ENCODE measurements around the gene TMEM156. TPM values are rescaled to one million over a fixed set of nuclear protein-coding genes. Genes with fewer than 3 reads are reported as not detected.

Gene TMEM156
- total RNA-seq, 1 donor, result under 0.01 TPM

DNA sequence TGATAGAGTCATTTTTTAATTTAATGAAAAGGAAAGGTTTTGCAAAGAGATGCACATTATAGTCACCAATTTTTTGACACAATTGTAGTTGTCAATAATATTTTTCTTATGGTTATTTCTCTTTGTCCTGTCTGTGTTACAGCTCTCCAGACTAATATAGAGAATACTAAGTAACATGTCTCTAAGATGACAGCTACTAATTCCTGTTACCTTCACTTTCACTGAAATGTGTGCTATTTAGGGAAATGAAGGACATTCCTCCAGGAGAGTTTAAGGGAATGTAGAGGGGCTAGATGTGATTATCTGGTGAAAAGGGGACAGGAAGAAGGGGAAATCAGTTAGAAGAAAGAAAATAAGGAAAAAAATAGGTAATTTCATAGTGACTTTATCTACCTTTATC, 31.2 kb upstream of the TMEM156 start:
- TF ChIP-seq, protein P1, sequence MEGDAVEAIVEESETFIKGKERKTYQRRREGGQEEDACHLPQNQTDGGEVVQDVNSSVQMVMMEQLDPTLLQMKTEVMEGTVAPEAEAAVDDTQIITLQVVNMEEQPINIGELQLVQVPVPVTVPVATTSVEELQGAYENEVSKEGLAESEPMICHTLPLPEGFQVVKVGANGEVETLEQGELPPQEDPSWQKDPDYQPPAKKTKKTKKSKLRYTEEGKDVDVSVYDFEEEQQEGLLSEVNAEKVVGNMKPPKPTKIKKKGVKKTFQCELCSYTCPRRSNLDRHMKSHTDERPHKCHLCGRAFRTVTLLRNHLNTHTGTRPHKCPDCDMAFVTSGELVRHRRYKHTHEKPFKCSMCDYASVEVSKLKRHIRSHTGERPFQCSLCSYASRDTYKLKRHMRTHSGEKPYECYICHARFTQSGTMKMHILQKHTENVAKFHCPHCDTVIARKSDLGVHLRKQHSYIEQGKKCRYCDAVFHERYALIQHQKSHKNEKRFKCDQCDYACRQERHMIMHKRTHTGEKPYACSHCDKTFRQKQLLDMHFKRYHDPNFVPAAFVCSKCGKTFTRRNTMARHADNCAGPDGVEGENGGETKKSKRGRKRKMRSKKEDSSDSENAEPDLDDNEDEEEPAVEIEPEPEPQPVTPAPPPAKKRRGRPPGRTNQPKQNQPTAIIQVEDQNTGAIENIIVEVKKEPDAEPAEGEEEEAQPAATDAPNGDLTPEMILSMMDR (IDR thresholded peaks at IDR 0.05; ENCODE audit: insufficient read depth, low read depth, low read length), result no peak
- DNase-seq (ENCODE audit: low read depth), result no peak
- H3K4me3 ChIP-seq (ENCODE audit: low read depth, low read length), result no peak overlapping the region

DNA sequence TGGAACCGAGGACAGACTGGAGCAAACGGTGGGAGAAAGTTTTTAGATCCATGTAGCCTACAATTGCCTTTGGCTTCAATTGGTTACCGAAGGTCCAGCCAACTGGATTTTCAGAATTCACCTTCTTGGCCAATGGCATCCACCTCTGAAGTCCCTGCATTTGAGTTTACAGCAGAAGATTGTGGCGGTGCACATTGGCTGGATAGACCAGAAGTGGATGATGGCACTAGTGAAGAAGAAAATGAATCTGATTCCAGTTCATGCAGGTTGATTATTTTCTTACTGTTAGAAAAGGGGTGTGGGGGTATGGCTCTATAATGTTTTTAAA, 30.5 kb upstream of the TMEM156 start:
- TF ChIP-seq, protein P1 (IDR thresholded peaks at IDR 0.05; ENCODE audit: insufficient read depth, low read depth, low read length), result no peak
- DNase-seq (ENCODE audit: low read depth), result no peak
- H3K4me3 ChIP-seq (ENCODE audit: low read depth, low read length), result no peak overlapping the region

DNA sequence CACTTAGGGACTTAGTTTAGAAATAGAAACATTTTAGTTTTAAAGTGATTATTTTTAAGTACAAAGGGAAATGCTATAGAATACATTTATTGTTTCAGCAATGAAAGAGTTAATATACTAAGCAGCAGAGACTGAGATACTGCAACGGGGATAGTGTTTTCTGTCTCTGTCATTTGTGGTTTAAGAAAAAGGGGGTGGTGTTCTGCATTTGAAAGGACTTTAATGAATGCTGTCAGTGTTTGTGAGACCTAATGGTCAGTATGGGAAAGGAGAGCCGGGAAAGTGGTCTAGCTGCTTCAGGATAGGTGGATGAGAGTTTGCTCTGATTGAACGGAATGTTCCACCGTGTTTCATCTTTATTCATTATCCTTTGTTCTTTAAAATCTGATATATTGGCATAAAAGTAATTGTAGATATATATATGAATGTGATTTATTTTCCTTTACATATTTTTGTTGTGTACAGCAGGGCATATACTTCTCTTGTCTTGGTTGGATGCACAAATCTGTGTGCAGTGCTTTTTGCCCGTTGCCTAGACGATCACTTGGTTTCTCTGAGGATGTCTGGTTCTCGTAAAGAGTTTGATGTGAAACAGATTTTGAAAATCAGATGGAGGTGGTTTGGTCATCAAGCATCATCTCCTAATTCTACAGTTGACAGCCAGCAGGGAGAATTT, 30.0 kb upstream of the TMEM156 start, which contains the start of gene KLHL5:
KLHL5 (plus strand) TSS at position 139 of the 676 bp plus-strand sequence; CDS start at position 560, 421 bp downstream.
- H3K4me3 ChIP-seq (ENCODE audit: low read depth, low read length), result no peak within 1 kb of the TSS
- peak; percentile 20 for DNase-seq (ENCODE audit: low read depth)

DNA sequence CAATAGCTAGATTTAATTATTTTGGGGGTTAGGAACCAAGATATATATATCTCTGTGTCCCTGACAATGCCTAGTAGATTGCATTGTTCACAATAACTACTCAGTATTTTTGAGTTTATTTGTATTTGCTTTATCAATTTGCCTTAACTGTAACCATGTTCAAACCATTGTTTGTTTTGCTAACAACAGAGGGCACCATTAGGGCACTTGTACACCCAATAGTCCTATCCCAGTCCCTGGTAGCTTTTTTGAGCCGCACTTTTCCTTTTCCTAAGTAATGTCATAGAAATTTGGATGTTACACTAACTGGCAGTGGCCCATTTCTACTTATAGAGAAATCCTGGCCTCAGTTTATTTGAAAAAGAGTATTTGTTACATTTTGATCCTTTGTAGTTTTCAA, 29.2 kb upstream of the TMEM156 start:
- no peak for DNase-seq (ENCODE audit: low read depth)
- TF ChIP-seq, protein P1 (IDR thresholded peaks at IDR 0.05; ENCODE audit: insufficient read depth, low read depth, low read length), result no peak
- no peak overlapping the region for H3K4me3 ChIP-seq (ENCODE audit: low read depth, low read length)

More for the DNA sequence above, 30.0 kb upstream of the TMEM156 start, which contains the start of gene KLHL5:
- TF ChIP-seq, protein P1 (IDR thresholded peaks at IDR 0.05; ENCODE audit: insufficient read depth, low read depth, low read length), result no peak

DNA sequence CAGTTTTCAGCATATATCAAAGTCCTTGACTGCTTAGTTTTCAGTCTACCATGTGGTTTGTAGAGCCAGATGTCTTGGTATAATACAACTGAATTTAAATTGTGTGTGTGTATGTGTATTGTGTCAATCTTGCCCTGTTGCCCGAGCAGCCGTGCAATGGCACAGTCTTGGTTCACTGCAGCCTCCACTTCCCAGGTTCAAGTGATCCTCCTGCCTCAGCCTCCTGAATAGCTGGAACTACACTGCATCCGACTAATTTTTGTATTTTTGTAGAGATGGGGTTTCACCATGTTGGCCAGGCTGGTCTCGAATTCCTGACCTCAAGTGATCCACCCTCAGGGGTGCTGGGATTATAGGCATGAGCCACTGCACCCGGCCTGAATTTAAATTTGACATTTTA, 23.8 kb upstream of the TMEM156 start:
- DNase-seq (ENCODE audit: low read depth), result no peak
- no peak overlapping the region for H3K4me3 ChIP-seq (ENCODE audit: low read depth, low read length)
- TF ChIP-seq, protein P1 (IDR thresholded peaks at IDR 0.05; ENCODE audit: insufficient read depth, low read depth, low read length), result no peak

DNA sequence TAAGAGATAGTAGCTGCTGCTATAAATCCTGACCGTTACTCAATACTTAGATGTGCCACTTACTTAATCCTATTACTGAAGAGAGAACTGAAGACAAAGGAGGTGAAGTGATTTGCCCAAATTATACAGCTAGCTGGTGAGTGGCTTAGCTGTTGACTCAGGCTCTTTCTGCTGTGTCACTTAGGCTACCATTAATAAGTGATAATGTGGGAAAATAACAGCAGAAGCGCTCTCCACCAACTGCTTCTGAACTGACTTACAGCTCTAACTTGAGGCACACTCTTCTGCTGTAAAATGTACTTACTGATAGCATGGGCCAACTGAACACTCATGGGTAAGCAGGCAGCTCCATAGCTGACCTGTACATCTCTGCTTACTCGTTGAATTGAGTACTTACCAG, 22.3 kb upstream of the TMEM156 start:
- TF ChIP-seq, protein P1 (IDR thresholded peaks at IDR 0.05; ENCODE audit: insufficient read depth, low read depth, low read length), result no peak
- no peak overlapping the region for H3K4me3 ChIP-seq (ENCODE audit: low read depth, low read length)
- DNase-seq (ENCODE audit: low read depth), result peak; percentile 7

DNA sequence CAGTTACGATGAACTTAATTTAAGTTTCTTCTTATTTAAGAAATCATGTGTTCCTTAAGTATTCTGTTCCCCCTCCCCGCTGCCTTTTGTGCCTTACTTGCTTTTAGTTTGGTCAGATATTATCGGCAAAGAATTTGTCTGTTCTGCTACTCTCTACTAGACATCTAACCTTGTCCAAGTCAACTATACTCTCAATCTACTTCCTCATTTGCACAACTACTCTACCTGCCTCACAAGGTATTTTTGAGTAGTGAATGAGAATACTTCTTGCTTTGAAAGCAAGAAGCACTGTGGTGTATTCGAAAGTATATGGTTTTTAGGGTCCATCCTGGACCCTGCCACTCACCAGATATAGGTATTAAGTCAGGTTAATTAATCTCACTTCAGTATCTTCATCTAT, 21.8 kb upstream of the TMEM156 start:
- TF ChIP-seq, protein P1 (IDR thresholded peaks at IDR 0.05; ENCODE audit: insufficient read depth, low read depth, low read length), result no peak
- no peak overlapping the region for H3K4me3 ChIP-seq (ENCODE audit: low read depth, low read length)
- DNase-seq (ENCODE audit: low read depth), result no peak

Data from fibroblast of villous mesenchyme (primary cell).